ENCODE data around the gene CAMKK1.

GRCh38 chr17:3845291-3845620, 47.6 kb downstream of the CAMKK1 start:
- no peak for TF ChIP-seq CTCF (conservative IDR thresholded peaks at IDR 0.05; ENCODE audit: low read depth, low read length)
- TF ChIP-seq EZH2 (IDR thresholded peaks at IDR 0.05; ENCODE audit: low read length, unreplicated experiment), result no peak

All from PC-3 (cell line).